Choroid plexus epithelial cell (primary cell): ENCODE data around the gene ARR3.
"Not testable (repeated sequence)": the region's sequence is repeated elsewhere in the genome, so short reads cannot be mapped to it uniquely, and the experiment has no call there.

Experiments
- DNase-seq: peaks from one replicate; pipeline ENCODE4 v3.0.0-alpha.2; 2010; ENCODE audit warnings: low read depth
- H3K4me3 ChIP-seq: 2 replicates; pipeline ENCODE4 v1.5.1; 2011; ENCODE audit warnings: low read depth, mild to moderate bottlenecking, control low read depth, low read length, moderate library complexity
- TF ChIP-seq, protein P1 (sequence below): conservative IDR thresholded peaks from 2 replicates; pipeline ENCODE4 v1.5.1; 2011; ENCODE audit warnings: low read depth, mild to moderate bottlenecking, control low read depth, inconsistent platforms, low read length, moderate library complexity

ARR3 gene

DNA sequence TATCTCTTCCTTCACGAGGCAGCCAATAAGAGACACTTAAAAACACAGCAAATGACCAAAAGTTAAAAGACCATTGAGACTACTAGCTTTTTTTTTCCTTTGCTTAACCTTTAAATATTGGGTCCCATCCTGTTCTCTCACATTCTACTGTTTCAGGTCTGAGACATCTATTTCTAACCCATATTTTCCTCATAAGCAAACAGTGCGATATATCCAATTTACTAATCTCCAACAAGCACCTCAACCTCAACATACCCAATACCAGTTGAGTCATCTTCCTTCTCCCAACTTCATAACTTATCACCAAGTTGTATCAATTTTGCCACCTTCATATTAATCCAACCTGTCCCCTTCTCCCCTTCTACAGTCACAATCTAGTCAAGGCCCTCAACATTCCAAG, 26.6 kb upstream of the ARR3 start:
- TF ChIP-seq, protein P1, sequence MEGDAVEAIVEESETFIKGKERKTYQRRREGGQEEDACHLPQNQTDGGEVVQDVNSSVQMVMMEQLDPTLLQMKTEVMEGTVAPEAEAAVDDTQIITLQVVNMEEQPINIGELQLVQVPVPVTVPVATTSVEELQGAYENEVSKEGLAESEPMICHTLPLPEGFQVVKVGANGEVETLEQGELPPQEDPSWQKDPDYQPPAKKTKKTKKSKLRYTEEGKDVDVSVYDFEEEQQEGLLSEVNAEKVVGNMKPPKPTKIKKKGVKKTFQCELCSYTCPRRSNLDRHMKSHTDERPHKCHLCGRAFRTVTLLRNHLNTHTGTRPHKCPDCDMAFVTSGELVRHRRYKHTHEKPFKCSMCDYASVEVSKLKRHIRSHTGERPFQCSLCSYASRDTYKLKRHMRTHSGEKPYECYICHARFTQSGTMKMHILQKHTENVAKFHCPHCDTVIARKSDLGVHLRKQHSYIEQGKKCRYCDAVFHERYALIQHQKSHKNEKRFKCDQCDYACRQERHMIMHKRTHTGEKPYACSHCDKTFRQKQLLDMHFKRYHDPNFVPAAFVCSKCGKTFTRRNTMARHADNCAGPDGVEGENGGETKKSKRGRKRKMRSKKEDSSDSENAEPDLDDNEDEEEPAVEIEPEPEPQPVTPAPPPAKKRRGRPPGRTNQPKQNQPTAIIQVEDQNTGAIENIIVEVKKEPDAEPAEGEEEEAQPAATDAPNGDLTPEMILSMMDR: no peak
- H3K4me3 ChIP-seq: no peak overlapping the region
- no peak for DNase-seq

DNA sequence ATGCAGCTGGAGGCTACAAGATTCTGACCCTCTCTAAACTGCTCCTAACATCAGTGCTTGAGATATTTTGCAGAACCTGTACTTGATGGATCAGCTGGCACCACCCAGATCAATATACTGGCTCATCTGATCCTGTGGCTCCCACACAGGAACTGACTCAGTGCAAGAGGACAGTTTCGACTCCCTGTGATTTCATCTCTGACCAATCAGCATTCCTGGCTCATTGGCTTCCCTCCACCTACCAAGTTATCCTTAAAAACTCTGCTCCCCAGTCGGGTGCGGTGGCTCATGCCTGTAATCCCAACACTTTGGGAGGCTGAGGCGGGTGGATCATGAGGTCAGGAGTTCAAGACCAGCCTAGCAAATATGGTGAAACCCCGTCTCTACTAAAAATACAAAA, 24.5 kb upstream of the ARR3 start:
- not testable (repeated sequence) for DNase-seq, H3K4me3 ChIP-seq

DNA sequence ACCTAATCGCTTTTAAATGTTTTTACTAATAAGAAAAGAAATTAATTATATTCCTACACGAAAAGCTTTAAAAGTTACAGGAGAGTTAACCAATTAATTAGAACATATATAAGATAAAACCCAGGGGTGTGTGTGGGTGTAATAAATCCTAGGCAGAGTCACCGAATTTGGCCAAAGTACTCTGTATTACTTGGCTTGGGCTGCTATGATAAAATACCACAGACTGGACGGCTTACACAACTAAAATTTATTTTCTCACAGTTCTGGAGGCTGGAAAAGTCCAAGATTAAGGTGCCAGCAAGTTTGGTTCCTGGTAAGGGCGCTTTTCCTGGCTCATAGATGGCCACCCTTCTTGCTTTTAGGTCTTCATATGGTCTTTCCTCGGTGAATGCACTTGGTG, 23.3 kb upstream of the ARR3 start:
- TF ChIP-seq, protein P1: no peak
- no peak overlapping the region for H3K4me3 ChIP-seq
- no peak for DNase-seq

DNA sequence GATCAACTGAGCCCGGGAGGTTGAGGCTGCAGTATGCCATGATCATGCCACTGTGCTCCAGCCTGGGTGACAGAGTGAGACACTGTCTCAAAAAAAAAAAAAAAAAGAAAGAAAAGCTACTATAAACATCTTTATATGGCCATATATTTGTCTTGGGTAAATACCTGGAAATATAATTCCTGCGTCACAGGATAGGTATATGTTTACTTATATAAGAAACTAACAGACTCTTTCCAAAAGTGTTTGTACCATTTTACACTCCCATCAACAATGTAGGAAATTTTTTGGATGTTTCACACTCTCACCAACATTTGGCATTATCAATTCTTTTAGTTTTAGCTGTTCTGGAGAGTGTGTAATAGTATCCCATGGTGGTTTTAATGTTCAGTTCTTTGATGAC, 20.9 kb upstream of the ARR3 start:
- TF ChIP-seq, protein P1: no peak
- DNase-seq: no peak
- H3K4me3 ChIP-seq: no peak overlapping the region

DNA sequence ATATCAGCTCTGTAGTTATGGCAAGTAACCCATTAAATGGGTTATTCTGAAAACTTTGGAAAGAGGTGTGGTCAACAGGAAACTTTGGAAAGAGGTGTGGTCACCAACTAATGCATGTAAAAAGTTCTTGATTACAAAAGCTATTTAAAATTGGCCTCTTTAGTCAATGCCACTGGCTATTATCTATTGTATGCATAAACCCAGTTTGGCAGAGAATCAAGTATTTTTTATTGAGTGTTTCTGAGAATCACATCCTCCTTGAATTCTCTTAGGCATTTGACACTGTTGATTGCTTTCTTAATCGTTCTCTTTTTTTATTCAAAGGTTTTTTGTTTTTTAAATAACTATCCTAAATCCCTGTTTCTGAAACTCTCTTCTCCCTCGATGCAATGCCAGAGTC, 15.6 kb upstream of the ARR3 start:
- H3K4me3 ChIP-seq: no peak overlapping the region
- TF ChIP-seq, protein P1: no peak
- DNase-seq: no peak

DNA sequence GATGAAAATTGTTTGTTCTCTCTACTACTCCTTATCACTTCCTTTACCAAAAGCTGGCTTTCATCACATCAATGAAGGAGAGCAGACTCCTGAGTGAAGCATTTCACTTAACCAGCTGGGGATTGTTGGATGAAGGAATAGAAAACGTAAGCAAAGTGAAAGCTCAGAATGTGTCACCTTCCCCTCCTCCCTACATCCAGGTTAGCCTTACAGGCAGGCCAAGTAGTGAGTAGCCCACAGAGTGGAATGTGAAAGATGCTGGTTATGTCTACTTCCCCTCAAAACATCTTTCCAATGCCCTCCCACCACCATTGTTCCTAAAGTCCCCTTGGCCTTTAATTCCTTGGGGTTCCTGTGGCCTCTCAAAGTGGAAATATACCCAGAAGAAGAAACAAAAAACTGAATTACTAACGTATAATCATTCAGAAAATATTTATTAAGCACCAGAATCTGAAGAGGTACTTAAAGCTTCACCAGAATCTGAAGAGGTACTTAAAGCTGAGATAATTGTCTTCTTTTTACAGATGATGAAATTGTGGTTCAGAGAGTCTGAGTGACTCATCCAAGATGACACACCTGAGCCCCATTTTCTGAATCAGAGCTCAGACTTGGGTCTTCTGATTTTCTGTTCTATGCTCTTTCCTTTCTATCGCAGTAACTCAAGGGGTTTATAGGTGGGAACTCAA, 14.6 kb upstream of the ARR3 start:
- no peak for DNase-seq
- H3K4me3 ChIP-seq: no peak overlapping the region
- TF ChIP-seq, protein P1: no peak

DNA sequence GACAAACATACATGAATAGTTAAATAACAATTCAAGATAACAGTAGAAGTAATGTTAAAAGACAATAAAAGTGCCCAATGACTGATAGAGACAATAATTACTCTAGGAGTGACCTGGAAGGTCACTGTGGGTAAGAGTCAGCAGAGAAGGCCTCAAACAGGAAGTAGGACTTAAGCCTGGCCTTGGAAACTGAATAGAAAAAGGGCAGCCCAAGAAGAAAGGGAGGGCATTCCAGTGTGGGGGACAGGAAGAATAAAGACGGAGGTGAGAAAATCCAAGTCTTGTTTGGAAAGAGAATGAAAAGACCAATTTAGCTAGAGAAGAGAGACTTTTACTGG, 14.1 kb upstream of the ARR3 start:
- no peak overlapping the region for H3K4me3 ChIP-seq
- TF ChIP-seq, protein P1: no peak
- DNase-seq: no peak
